ENCODE measurements around the gene SAMD7.

Gene SAMD7, protein sequence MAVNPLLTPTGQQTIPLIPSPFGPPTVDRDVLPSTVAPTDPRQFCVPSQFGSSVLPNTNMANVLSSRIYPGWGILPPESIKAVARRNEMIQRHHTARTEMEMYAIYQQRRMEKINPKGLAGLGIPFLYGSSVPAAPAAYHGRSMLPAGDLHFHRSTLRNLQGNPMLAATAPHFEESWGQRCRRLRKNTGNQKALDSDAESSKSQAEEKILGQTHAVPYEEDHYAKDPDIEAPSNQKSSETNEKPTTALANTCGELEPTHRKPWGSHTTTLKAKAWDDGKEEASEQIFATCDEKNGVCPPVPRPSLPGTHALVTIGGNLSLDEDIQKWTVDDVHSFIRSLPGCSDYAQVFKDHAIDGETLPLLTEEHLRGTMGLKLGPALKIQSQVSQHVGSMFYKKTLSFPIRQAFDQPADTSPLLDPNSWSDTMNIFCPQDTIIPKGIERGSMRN

GRCh38 chr3:169911272-169911671, at the start of gene SAMD7:
Gene SAMD7, plus strand, starts transcription at chr3:169911572. Its CDS starts 7,927 bp downstream, at chr3:169919499.
- FAIRE-seq = no peak

DNA sequence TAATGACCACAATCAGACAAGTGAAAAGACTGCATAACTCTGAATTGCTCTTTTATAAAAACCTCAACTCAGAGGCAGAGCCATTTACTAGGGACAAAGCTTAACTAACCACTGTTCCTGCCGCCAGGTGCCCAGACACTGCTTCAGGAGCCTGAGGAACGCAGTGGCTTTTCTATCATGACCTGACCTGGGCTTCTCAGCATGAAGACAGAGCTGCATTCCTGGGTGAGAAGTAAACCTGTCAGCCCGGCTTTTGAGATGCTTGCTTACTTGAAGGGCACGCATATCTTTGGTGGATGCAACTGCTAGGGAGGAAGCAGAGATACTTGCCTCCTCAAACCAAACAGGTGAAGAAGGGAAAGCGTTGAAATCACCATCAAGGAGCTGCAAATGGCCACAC, 49.5 kb upstream of the SAMD7 start:
- no peak for FAIRE-seq

DNA sequence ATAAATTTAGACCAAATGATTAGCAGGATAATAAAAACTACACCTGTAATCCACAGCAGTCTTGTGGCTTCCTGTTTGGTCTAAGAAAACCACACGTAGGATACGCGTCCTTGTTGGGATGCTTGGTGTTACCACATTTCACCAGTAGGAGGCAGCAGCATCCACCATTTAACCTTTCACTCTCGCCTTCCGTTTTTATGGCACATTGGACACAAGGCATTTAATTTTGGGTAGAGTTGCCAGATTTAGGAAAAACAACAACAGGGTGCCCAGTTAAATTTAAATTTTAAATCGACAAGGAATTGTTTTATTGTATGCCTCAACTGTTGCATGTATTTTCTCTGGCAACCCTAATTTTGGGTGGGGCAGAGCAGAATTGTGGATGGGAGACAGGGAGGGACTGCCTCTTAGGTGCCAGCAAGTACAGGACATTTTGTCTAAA, 47.9 kb upstream of the SAMD7 start:
- FAIRE-seq = peak; percentile 43

DNA sequence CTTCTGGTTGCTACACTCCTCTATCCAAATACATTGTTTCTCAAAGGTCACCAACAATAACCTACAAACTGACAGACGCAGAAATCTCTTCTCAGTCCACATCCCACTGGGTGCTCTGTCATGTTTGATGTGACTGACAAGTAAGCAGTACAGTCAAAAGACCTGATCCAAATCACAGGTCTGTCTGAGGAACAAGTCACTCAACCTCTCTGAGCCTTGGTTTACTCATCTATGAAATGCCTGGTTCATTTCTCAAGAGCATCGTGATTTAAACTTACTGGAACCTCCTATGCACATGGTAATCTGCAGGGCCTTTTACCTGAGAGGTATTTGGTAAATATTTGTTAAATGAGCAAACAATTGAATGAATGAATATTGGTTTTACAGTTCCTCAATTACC, 47.1 kb upstream of the SAMD7 start:
- FAIRE-seq = no peak

DNA sequence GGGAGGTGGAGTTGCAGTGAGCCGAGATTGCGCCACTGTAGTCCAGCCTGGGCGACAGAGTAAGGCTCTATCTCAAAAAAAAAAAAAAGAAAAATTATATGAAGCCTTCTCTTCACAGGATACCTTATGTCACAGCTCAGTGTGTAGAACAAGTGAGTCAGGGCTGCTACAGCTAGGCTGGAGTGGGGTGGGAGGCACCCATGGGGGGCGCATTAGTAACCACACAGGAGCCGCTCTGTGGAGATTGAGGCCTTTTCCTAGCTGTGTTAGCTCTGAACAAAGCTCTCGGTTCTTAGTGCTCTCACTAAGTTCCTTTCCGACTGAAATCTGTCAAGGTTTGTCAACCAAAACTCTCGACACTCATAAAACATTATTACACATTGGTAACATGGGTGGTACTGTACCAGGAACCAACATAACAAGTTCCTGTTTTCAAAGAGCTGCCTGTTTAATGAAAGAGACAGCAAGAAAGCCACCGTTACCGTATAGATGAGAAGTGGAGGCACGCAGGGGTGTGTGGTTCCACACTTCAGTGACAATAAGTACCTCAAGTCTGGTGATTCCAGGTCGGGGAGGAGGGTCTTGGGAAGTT, 46.1 kb upstream of the SAMD7 start:
- no peak for FAIRE-seq

GRCh38 chr3:169867584-169868210, 43.7 kb upstream of the SAMD7 start:
- FAIRE-seq = no peak

DNA sequence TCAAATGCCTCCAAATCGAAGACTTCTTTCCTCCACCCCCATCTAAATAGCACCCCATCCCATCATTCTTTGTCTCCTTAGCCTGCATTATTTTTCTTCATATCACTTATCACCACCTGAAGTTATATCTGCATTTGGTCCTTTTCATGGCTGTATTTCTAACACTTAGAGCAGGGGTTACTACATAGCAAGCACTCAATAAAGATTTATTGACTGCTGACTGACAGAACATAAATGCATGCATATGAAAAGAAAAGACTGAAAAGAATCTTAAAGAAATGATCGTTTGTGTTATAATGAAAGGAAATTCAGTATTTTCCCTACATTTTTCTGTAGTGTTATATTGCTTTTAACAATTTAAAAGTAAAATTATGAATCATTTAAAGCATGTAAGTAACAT, 43.0 kb upstream of the SAMD7 start:
- peak; percentile 5 for FAIRE-seq

- FAIRE-seq = peak; percentile 58
Measured at GRCh38 chr3:169869484-169870220, 41.7 kb upstream of the SAMD7 start, which contains the start of gene LRRC31. Gene LRRC31, minus strand, starts transcription at chr3:169869935. Its CDS starts 128 bp downstream, at chr3:169869807.

GRCh38 chr3:169871129-169871886, 40.1 kb upstream of the SAMD7 start:
- no peak for FAIRE-seq

DNA sequence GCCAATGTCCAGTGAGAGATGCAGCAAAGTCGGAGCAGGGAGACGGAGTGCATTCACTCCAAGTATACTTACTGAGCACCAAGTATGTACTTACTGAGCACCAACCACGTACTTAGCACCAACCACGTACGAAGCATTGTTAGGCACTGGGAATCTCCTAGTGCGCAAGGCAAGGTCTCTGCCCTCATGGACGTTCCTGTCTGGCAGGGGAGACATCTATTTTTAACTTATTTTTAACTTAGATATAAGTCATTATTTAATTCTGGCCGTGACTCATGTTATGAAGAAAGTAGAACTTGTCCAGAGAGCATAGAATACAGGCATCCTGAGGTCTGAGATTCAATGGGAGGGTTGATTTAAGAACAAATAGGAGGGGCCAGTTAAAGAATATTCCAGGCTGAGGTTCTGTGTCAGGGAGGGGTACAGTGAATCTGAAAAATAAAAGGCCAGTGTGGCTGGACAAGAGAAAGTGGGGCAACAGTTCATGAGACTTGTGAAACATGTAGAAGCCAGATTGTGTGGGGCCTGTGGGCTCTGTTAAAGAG, 32.3 kb upstream of the SAMD7 start:
- FAIRE-seq = no peak

- FAIRE-seq = no peak
Measured at GRCh38 chr3:169879845-169880575, 31.4 kb upstream of the SAMD7 start.

GRCh38 chr3:169880576-169881250, 30.7 kb upstream of the SAMD7 start:
- no peak for FAIRE-seq

GRCh38 chr3:169886671-169887070, 24.7 kb upstream of the SAMD7 start:
- no peak for FAIRE-seq

- FAIRE-seq = no peak
Measured at GRCh38 chr3:169891886-169892285, 19.5 kb upstream of the SAMD7 start.

DNA sequence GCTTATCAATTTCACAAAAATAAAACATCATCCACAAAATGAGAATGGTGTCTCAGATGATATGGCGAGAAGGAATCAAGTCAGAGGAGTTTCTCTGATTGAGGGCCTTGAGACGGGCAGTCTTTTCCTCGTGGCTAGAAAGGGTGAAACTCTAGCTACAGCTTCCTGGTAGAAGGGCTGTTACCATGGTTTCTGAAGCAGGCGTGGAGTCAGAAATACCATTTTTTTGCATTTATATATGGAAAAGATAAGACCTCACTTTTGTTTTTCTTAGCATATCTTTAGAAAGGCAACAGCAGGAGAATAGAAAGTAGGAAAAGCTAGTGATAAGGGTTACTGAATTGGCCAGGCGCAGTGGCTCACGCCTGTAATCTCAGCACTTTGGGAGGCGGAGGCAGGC, 17.3 kb upstream of the SAMD7 start:
- no peak for FAIRE-seq

- FAIRE-seq = no peak
Measured at GRCh38 chr3:169895072-169895471, 16.3 kb upstream of the SAMD7 start.

GRCh38 chr3:169897284-169897683, 14.1 kb upstream of the SAMD7 start:
- FAIRE-seq = no peak

GRCh38 chr3:169901453-169901852, 9.9 kb upstream of the SAMD7 start:
- FAIRE-seq = no peak

DNA sequence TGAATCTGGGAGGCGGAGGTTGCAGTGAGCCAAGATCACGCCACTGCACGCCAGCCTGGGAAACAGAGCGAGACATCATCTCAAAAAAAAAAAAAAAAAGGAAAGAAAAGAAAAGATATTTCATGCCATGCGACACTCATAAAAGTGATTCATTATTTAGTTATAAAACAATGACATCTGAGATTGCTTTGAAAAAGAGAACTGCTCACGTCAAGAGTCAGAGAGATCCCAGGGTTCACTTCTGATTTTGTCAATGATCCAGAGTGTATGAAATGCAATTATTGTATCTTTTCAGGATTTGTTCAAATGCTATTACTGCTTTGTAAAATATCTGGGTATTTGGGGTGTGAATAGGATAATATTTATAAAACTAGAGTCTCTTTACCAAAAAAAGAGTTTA, 6.0 kb upstream of the SAMD7 start:
- no peak for FAIRE-seq

DNA sequence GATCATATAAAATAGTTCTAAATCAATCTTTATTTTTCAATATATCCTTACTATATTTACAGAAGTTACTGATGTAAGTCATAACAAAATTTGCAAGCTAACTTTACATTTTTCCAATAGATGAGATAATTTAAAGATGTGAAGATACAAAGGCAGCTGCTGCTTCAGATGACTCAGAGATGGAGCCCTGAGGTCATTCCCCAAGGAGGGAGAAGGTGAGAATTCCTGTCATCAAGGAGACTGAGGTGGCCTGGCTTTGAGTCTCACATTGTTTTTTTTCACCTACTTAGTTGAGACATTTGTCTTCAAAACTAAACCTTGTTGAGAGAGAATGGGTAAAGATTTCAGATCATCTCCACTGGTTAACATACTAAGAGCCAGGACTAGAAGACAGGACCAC, 3.9 kb upstream of the SAMD7 start:
- no peak for FAIRE-seq

DNA sequence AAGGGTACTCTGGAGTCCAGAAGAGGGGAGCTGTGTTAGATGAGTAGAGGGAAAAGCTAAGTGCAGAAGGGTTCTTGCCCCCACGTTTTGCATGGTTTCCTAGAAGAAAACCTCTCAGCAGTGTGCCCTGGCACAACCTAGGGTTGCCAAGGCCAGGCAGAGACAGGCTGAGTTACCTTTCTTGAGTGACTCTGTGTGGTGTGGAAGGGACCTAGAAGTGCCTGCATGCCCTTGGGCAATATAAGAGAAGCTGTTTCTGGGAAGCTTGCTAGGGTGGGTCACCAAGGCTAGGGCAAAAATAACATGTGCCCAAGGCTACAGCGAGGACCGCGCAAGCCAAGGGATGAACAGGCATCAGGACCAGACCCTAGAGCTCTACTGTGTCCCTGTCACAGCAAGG, 3.4 kb upstream of the SAMD7 start:
- no peak for FAIRE-seq

All from colon (tissue), 2 donors.